Neural cell (in vitro differentiated cells): ENCODE data around the gene PCDHAC1. TPM values are rescaled to one million over a fixed set of nuclear protein-coding genes. Genes with fewer than 3 reads are reported as not detected.

Experiments
- H2AFZ ChIP-seq: fragments of 200-600, 300-800 bp; sonication (generic), shearing (Covaris generic); 2 replicates; pipeline ENCODE4 v1.6.0; 2014; ENCODE audit warnings: low read depth, mild to moderate bottlenecking, antibody characterized with exemption, low read length, moderate library complexity
- H3F3A ChIP-seq: fragments of 200-600 bp; shearing (Covaris generic); 2 replicates; pipeline ENCODE4 v1.6.1; 2016; ENCODE audit warnings: mild to moderate bottlenecking, moderate library complexity, mixed read lengths, antibody characterized with exemption, low read length; ENCODE audit not compliant: insufficient read depth, poor library complexity, severe bottlenecking
- H3K27ac ChIP-seq: fragments of 200-600, 300-800 bp; sonication (generic), shearing (Covaris generic); 2 replicates; pipeline ENCODE4 v1.5.1; 2014; ENCODE audit warnings: mild to moderate bottlenecking, low read length, moderate library complexity
- H3K27me3 ChIP-seq: fragments of 300-800, 200-600 bp; sonication (generic), shearing (Covaris generic); 2 replicates; pipeline ENCODE4 v1.6.0; 2014; ENCODE audit warnings: mild to moderate bottlenecking, low read depth, low read length, moderate library complexity; ENCODE audit not compliant: insufficient read depth
- H3K36me3 ChIP-seq: fragments of 300-800, 200-600 bp; sonication (generic), shearing (Covaris generic); 2 replicates; pipeline ENCODE4 v1.5.1; 2014; ENCODE audit warnings: mild to moderate bottlenecking, antibody characterized with exemption, low read length, moderate library complexity; ENCODE audit not compliant: insufficient read depth
- H3K4me2 ChIP-seq: fragments of 300-800, 200-600 bp; sonication (generic), shearing (Covaris generic); 2 replicates; pipeline ENCODE4 v1.6.0; 2014; ENCODE audit warnings: mild to moderate bottlenecking, low read length
- H3K4me3 ChIP-seq: fragments of 300-800, 200-600 bp; sonication (generic), shearing (Covaris generic); 2 replicates; pipeline ENCODE4 v1.5.1; 2014; ENCODE audit warnings: mild to moderate bottlenecking, low read length, moderate library complexity
- H3K79me2 ChIP-seq: fragments of 200-600 bp; shearing (Covaris generic); replicated peaks from 2 replicates; pipeline ENCODE4 v1.6.0; 2014; ENCODE audit warnings: mild to moderate bottlenecking, low read length, moderate library complexity; ENCODE audit not compliant: insufficient read depth
- H3K9ac ChIP-seq: fragments of 300-800, 200-600 bp; sonication (generic), shearing (Covaris generic); 2 replicates; pipeline ENCODE4 v1.6.1; 2016; ENCODE audit warnings: mild to moderate bottlenecking, low read length, mixed read lengths
- H3K9me2 ChIP-seq: fragments of 200-600 bp; shearing (Covaris generic); 2 replicates; pipeline ENCODE4 v1.6.1; 2016; ENCODE audit warnings: mild to moderate bottlenecking, low read length, mixed read lengths; ENCODE audit not compliant: insufficient read depth
- H3K9me3 ChIP-seq: fragments of 200-600, 300-800 bp; sonication (generic), shearing (Covaris generic); 2 replicates; pipeline ENCODE4 v1.6.1; 2016; ENCODE audit warnings: mild to moderate bottlenecking, mixed run types, low read length, moderate library complexity, mixed read lengths
- H4K20me1 ChIP-seq: fragments of 200-600 bp; shearing (Covaris generic); 2 replicates; pipeline ENCODE4 v1.6.1; 2016; ENCODE audit warnings: mild to moderate bottlenecking, mixed run types; ENCODE audit not compliant: insufficient read depth
- EP300 ChIP-seq: fragments of 450-650 bp; conservative IDR thresholded peaks from 2 replicates; pipeline ENCODE4 v1.6.1; 2014; ENCODE audit warnings: antibody characterized with exemption, mild to moderate bottlenecking, moderate library complexity; ENCODE audit not compliant: poor library complexity, severe bottlenecking
- EZH2 ChIP-seq: fragments of 200-600, 300-800 bp; shearing (Covaris generic), sonication (generic); IDR thresholded peaks from 2 replicates; pipeline ENCODE4 v1.6.1; 2014; ENCODE audit warnings: antibody characterized with exemption, low read length, borderline replicate concordance, mild to moderate bottlenecking; ENCODE audit not compliant: insufficient read depth, poor library complexity, severe bottlenecking
- MXI1 ChIP-seq: fragments of 450-650 bp; conservative IDR thresholded peaks from 2 replicates; pipeline ENCODE4 v1.6.1; 2014; ENCODE audit warnings: antibody characterized with exemption, mild to moderate bottlenecking; ENCODE audit not compliant: poor library complexity, severe bottlenecking
- POLR2AphosphoS5 ChIP-seq: IDR thresholded peaks from 2 replicates; pipeline ENCODE4 v1.6.1; 2012
- RAD21 ChIP-seq: fragments of 450-650 bp; conservative IDR thresholded peaks from 2 replicates; pipeline ENCODE4 v1.6.1; 2014; ENCODE audit warnings: antibody characterized with exemption, mild to moderate bottlenecking, moderate library complexity
- REST ChIP-seq: IDR thresholded peaks from 2 replicates; pipeline ENCODE4 v1.6.1; 2012; ENCODE audit warnings: borderline replicate concordance
- SMC3 ChIP-seq: fragments of 450-650 bp; conservative IDR thresholded peaks from 2 replicates; pipeline ENCODE4 v1.6.1; 2014; ENCODE audit warnings: antibody characterized with exemption, mild to moderate bottlenecking, moderate library complexity; ENCODE audit not compliant: poor library complexity
- TAF1 ChIP-seq: IDR thresholded peaks from 2 replicates; pipeline ENCODE4 v1.6.1; 2012; ENCODE audit warnings: low read depth
- polyA plus RNA-seq: library from polyadenylated mRNA; depleted of rRNA; stranded (reverse); fragments of >200 nt; gene quantifications from 2 replicates; pipeline ENCODE4 v1.2.3, GENCODE V29; 2014
- TF ChIP-seq, protein P1 (sequence below): fragments of 450-650 bp; IDR thresholded peaks from 2 replicates; pipeline ENCODE4 v1.5.1; 2014; ENCODE audit warnings: antibody characterized with exemption, mild to moderate bottlenecking, moderate library complexity; ENCODE audit not compliant: poor library complexity, severe bottlenecking

Gene PCDHAC1
- polyA plus RNA-seq, 1 donor from 2014 or later: 2.4 TPM

DNA sequence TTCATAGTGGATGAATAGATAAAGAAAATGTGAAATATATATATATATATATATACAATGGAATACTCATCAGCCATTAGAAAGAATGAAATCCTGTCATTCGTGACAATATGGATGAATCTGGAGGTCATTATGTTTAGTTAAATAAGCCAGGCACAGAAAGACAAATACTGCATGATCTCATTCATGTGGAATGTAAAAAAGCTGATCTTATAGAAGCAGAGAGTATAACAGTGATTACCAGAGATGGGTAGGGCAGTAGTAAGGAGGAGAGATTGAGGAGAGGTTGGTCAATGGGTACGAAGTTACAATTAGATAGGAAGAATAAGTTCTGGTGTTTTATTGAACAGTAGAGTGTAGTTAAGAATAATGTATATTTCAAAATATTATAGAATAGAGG is 20.5 kb downstream of the PCDHAC1 start:
- Histone ChIP-seq H3K27me3 (no peaks in the 10 kb centered on the region), H4K20me1 (no peaks in the 10 kb centered on the region), H3K36me3 (no peaks in the 10 kb centered on the region), H3F3A (no peaks in the 10 kb centered on the region), H3K9me2 (no peaks in the 10 kb centered on the region), H3K4me2 (no peak overlapping the region), H3K4me3 (no peak overlapping the region), H3K9ac (no peak overlapping the region), H3K79me2 (peaks cover 19% of the 10 kb centered on the region), H3K9me3 (no peaks in the 10 kb centered on the region), H2AFZ (no peak overlapping the region), H3K27ac (no peak overlapping the region)
- TF ChIP-seq REST (no peak), EP300 (no peak), SMC3 (no peak), MXI1 (no peak), TAF1 (no peak), POLR2AphosphoS5 (no peak), RAD21 (no peak), EZH2 (no peak)
- TF ChIP-seq, protein P1, sequence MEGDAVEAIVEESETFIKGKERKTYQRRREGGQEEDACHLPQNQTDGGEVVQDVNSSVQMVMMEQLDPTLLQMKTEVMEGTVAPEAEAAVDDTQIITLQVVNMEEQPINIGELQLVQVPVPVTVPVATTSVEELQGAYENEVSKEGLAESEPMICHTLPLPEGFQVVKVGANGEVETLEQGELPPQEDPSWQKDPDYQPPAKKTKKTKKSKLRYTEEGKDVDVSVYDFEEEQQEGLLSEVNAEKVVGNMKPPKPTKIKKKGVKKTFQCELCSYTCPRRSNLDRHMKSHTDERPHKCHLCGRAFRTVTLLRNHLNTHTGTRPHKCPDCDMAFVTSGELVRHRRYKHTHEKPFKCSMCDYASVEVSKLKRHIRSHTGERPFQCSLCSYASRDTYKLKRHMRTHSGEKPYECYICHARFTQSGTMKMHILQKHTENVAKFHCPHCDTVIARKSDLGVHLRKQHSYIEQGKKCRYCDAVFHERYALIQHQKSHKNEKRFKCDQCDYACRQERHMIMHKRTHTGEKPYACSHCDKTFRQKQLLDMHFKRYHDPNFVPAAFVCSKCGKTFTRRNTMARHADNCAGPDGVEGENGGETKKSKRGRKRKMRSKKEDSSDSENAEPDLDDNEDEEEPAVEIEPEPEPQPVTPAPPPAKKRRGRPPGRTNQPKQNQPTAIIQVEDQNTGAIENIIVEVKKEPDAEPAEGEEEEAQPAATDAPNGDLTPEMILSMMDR: no peak

DNA sequence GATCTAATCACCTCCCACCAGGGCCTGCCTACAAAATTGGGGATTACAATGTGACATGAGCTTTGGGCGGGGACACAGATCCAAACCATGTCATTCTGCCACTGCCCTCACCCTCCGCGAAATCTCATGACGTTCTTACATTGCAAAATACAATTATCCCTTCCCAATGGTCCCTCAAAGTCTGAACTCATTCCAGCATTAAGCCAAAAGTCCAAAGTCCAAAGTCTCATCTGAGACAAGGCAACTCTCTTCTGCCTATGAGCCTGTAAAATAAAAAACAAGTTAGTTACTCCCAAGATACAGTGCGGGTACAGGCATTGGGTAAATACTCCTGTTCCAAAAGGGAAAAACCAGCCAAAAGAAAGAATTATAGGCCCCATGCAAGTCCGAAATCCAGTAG is 25.5 kb downstream of the PCDHAC1 start:
- no peak overlapping the region for H3K27ac ChIP-seq
- no peak overlapping the region for H3K4me2 ChIP-seq
- no peaks in the 10 kb centered on the region for H4K20me1 ChIP-seq
- H3K79me2 ChIP-seq: peaks cover 23% of the 10 kb centered on the region
- no peak for TF ChIP-seq TAF1
- TF ChIP-seq SMC3: no peak
- TF ChIP-seq RAD21: no peak
- TF ChIP-seq MXI1: no peak
- no peak for TF ChIP-seq REST
- TF ChIP-seq, protein P1: no peak
- no peak for TF ChIP-seq EP300
- TF ChIP-seq EZH2: no peak
- no peak for TF ChIP-seq POLR2AphosphoS5
- H3K9me2 ChIP-seq: no peaks in the 10 kb centered on the region
- no peaks in the 10 kb centered on the region for H3F3A ChIP-seq
- no peak overlapping the region for H3K9ac ChIP-seq
- no peaks in the 10 kb centered on the region for H3K9me3 ChIP-seq
- no peak overlapping the region for H2AFZ ChIP-seq
- no peaks in the 10 kb centered on the region for H3K36me3 ChIP-seq
- H3K27me3 ChIP-seq: no peaks in the 10 kb centered on the region
- no peak overlapping the region for H3K4me3 ChIP-seq
